HG03520 (cell line): ENCODE results near the gene EEF1AKMT2.
"Not testable (repeated sequence)": the region's sequence is repeated elsewhere in the genome, so short reads cannot be mapped to it uniquely, and the experiment has no call there.

Source experiments
- ATAC-seq: cut with Tn5 transposase; IDR thresholded peaks from one replicate; pipeline ENCODE4 v1.9.1; 2021; ENCODE audit warnings: mild to moderate bottlenecking, moderate library complexity; ENCODE audit not compliant: unreplicated experiment

EEF1AKMT2 gene

GRCh38 chr10:124756156-124756903, 35.4 kb downstream of the EEF1AKMT2 start:
- no peak for ATAC-seq

- ATAC-seq: no peak
Observed at GRCh38 chr10:124755581-124755980, 36.1 kb downstream of the EEF1AKMT2 start.

- ATAC-seq: no peak
Observed at GRCh38 chr10:124754227-124754626, 37.5 kb downstream of the EEF1AKMT2 start.

GRCh38 chr10:124748953-124749645, 42.6 kb downstream of the EEF1AKMT2 start:
- ATAC-seq: no peak

GRCh38 chr10:124748166-124748565, 43.5 kb downstream of the EEF1AKMT2 start:
- ATAC-seq: no peak

- ATAC-seq: no peak
Observed at GRCh38 chr10:124747745-124748144, 43.9 kb downstream of the EEF1AKMT2 start.

- no peak for ATAC-seq
Observed at GRCh38 chr10:124746992-124747391, 44.7 kb downstream of the EEF1AKMT2 start.

- not testable (repeated sequence) for ATAC-seq
Observed at GRCh38 chr10:124746447-124746846, 45.2 kb downstream of the EEF1AKMT2 start.

GRCh38 chr10:124745673-124746072, 46.0 kb downstream of the EEF1AKMT2 start:
- no peak for ATAC-seq

GRCh38 chr10:124745252-124745651, 46.4 kb downstream of the EEF1AKMT2 start:
- no peak for ATAC-seq

- ATAC-seq: peak; percentile 71
Observed at GRCh38 chr10:124744102-124745050, 47.3 kb downstream of the EEF1AKMT2 start, which contains the start of gene FAM53B. TSS of gene FAM53B (minus strand) at chr10:124744378. CDS start at chr10:124706713, 37,665 bp downstream.

GRCh38 chr10:124743191-124744101, 48.2 kb downstream of the EEF1AKMT2 start:
- ATAC-seq: no peak

- ATAC-seq: no peak
Observed at GRCh38 chr10:124742413-124743190, 49.1 kb downstream of the EEF1AKMT2 start.

GRCh38 chr10:124741922-124742412, 49.7 kb downstream of the EEF1AKMT2 start:
- ATAC-seq: no peak

- peak; percentile 29 for ATAC-seq
Observed at GRCh38 chr10:124741281-124741921, 50.3 kb downstream of the EEF1AKMT2 start.

GRCh38 chr10:124740369-124741280, 51.1 kb downstream of the EEF1AKMT2 start:
- peak; percentile 6 for ATAC-seq

- no peak for ATAC-seq
Observed at GRCh38 chr10:124739986-124740368, 51.7 kb downstream of the EEF1AKMT2 start.
